Subcutaneous abdominal adipose tissue (tissue), 5 donors: ENCODE data around the gene SLAIN1.
"Not testable (repeated sequence)": the region's sequence is repeated elsewhere in the genome, so short reads cannot be mapped to it uniquely, and the experiment has no call there.

Experiments
- H3K27ac ChIP-seq: one replicate; pipeline ENCODE4 v1.7.0; 2013; ENCODE audit warnings: low read depth, mild to moderate bottlenecking, inconsistent platforms, low read length, moderate library complexity
- H3K27me3 ChIP-seq, 5 donors: one replicate each; pipeline ENCODE4 v1.7.0; 2013; ENCODE audit warnings: low read length in 5 of 5, inconsistent platforms in 1 of 5; ENCODE audit not compliant: control insufficient read depth in 5 of 5, insufficient read depth in 4 of 5
- H3K36me3 ChIP-seq, 5 donors: one replicate each; pipeline ENCODE4 v1.7.0; 2013; ENCODE audit warnings: low read length in 5 of 5; ENCODE audit not compliant: control insufficient read depth in 5 of 5, insufficient read depth in 5 of 5
- H3K4me1 ChIP-seq, 5 donors: one replicate each; pipeline ENCODE4 v1.7.0; 2013; ENCODE audit warnings: low read length in 5 of 5, mild to moderate bottlenecking in 3 of 5, moderate library complexity in 1 of 5; ENCODE audit not compliant: control insufficient read depth in 5 of 5, insufficient read depth in 5 of 5
- H3K4me3 ChIP-seq, 5 donors: one replicate each; pipeline ENCODE4 v1.7.0; 2013; ENCODE audit warnings: low read length in 5 of 5, low read depth in 1 of 5
- H3K9ac ChIP-seq, 5 donors: one replicate each; pipeline ENCODE4 v1.7.0; 2013; ENCODE audit warnings: low read length in 5 of 5, mild to moderate bottlenecking in 4 of 5, moderate library complexity in 3 of 5
- H3K9me3 ChIP-seq, 5 donors: one replicate each; pipeline ENCODE4 v1.7.0; 2013; ENCODE audit warnings: low read length in 5 of 5; ENCODE audit not compliant: control insufficient read depth in 5 of 5
- donor health status: healthy.
- donor health status: healthy.
- donor health status: healthy.
- donor health status: healthy.
- donor health status: healthy.

Gene SLAIN1

DNA sequence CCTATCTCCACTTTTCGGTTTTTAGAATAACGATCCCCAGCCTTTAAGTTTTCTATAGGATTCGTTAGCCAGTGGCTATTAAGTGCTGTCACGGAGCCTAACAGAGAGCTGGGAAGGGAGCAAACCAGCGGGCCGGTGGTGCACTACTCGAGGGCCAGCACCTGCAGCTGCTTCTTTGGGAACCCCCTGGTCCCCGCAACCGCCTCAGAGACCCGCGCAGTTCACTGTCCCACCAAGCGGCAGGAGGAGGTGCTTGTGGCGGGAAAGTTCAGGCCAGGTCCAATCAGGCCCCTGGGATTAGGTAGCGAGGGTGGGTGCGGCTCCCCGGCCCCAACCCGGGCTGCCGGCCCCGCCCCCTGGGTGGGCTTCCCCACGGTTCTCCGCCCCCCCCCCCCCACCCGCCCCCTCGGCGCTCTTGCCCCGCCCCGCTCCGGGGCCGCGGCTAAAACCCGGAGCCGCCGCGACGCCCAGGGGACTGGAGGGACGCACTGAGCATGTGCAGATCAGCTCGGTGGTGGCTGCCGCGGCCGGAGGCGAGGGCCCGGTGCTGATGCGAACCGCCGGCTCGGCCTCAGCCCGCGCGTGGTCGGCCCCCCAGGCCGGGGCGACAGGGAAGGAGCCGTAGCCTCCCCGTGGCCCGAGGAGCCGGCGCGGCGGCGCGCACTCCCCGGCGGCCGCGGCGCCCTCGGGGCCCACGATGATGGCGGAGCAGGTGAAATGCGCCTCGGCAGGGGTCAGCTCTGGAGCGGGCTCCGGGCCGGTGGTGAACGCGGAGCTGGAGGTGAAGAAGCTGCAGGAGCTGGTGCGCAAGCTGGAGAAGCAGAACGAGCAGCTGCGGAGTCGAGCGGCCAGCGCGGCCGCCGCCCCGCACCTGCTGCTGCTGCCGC lies at the start of gene SLAIN1:
Gene SLAIN1 (plus strand): TSS at position 471 of the 887 bp plus-strand sequence. CDS start 227 bp downstream, at position 698.
- Histone ChIP-seq H3K9me3 (no peaks in the 10 kb centered on the region), H3K27ac (no peak within 1 kb of the TSS), H3K4me3 (peak within 1 kb of the TSS; percentile 73 to 95 (median 85)), H3K36me3 (no peaks in the 10 kb centered on the region), H3K9ac (peak within 1 kb of the TSS in 2 of 5 donors; percentile 62 to 64), H3K27me3 (no peaks in the 10 kb centered on the region), H3K4me1 (peaks cover 0 to 18% (median 17%) of the 10 kb centered on the region in 5 donors)

DNA sequence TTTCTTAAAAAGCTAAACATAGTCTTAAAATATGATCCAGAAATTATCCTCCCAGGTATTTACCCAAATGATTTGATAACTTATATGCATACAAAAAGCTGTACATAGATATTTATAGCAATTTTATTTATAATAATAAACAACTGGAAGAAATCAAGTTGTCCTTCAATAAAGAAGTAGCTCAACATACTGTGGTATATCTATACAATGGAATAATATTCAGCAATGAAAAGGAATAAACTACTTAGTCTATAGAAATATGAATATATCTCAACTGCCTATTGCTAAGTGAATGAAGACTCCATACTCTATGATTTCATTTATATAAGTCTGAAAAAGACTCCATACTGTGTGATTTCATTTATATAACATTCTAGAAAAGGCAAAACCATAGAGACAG lies 47.1 kb upstream of the SLAIN1 start:
- Histone ChIP-seq H3K4me3 (no peak overlapping the region), H3K27me3 (no peaks in the 10 kb centered on the region), H3K4me1 (no peaks in the 10 kb centered on the region), H3K9me3 (peaks cover 0 to 11% (median 4%) of the 10 kb centered on the region in 5 donors), H3K27ac (no peak overlapping the region), H3K36me3 (no peaks in the 10 kb centered on the region), H3K9ac (no peak overlapping the region)

DNA sequence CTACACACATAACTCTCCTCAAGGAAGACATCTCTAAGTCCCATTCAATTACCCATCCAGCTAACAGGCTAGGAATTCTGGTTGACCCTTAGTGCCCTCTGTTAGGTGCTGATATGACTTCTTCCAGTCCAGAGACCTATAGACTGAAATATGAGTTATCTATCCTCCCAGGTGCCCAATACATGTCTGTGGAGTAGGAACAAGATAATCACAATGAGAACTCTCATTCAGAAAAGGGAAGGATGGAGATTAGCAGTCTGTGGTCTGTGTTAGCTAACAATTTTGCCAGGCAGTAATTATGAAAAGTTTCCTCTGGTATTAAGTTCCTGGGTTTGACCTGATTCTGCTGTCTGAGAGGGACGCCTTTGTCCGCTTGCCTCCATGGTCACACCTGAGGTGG lies 44.2 kb upstream of the SLAIN1 start:
- Histone ChIP-seq H3K9ac (no peak overlapping the region), H3K27ac (no peak overlapping the region), H3K27me3 (no peaks in the 10 kb centered on the region), H3K9me3 (peaks cover 0 to 14% (median 4%) of the 10 kb centered on the region in 5 donors), H3K4me3 (no peak overlapping the region), H3K4me1 (no peaks in the 10 kb centered on the region), H3K36me3 (no peaks in the 10 kb centered on the region)

DNA sequence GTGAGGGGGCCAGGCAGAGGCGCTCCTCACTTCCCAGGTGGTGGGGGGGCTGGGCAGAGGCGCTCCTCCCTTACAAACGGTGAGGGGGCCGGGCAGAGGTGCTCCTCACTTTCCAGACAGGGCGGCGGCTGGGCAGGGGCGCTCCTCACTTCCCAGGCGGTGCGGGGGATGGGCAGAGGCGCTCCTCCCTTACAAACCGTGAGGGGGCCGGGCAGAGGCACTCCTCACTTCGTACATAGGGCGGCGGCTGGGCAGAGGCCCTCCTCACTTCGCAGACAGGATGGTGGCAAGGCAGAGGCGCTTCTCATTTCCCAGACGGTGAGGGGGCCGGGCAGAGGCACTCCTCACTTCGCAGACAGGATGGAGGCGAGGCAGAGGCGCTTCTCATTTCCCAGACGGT lies 37.5 kb upstream of the SLAIN1 start:
- H3K27me3 ChIP-seq, H3K9ac ChIP-seq, H3K27ac ChIP-seq, H3K36me3 ChIP-seq, H3K4me1 ChIP-seq, H3K4me3 ChIP-seq, H3K9me3 ChIP-seq: not testable (repeated sequence)

DNA sequence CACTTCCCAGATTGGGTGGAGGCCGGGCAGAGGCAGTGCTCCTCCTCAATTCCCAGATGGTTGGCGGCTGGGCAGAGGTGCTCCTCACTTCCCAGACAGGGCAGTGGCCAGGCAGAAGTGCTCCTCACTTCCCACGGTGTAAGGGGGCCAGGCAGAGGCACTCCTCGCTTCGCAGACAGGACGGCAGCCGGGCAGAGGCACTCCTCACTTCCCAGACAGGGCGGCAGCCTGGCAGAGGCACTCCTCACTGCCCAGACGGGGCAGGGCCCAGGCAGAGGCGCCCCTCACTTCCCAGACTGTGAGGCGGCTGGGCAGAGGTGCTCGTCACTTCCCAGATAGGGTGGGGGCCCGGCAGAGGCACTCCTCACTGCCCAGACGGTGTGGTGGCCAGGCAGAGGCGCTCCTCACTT lies 36.6 kb upstream of the SLAIN1 start:
- Histone ChIP-seq H3K4me3 (no peak overlapping the region), H3K27me3 (no peaks in the 10 kb centered on the region), H3K9ac (no peak overlapping the region), H3K4me1 (no peaks in the 10 kb centered on the region), H3K9me3 (peaks cover 0 to 4% (median 0%) of the 10 kb centered on the region in 5 donors), H3K36me3 (no peaks in the 10 kb centered on the region), H3K27ac (no peak overlapping the region)

DNA sequence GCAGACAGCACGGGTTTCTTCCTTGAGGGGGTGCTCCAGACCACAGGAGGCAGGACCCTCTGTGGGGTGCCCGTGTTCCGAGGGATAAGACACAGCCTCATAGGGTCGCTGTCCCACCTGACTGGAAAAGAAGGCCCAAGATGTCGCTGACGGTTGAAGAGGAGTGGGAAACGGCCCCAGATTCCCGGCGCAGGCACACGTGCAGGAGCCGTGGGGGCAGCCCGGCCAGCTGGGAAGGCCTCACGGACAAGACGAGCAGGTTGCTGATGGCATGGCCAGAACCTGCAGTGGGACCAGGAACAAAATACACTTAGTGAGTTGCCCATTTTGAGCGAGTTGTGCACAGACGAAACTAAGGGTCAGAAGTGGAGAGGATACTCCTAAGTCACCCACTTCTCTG lies 35.2 kb upstream of the SLAIN1 start:
- H3K36me3 ChIP-seq, H3K4me1 ChIP-seq, H3K27ac ChIP-seq, H3K27me3 ChIP-seq, H3K9ac ChIP-seq, H3K9me3 ChIP-seq, H3K4me3 ChIP-seq: not testable (repeated sequence)

DNA sequence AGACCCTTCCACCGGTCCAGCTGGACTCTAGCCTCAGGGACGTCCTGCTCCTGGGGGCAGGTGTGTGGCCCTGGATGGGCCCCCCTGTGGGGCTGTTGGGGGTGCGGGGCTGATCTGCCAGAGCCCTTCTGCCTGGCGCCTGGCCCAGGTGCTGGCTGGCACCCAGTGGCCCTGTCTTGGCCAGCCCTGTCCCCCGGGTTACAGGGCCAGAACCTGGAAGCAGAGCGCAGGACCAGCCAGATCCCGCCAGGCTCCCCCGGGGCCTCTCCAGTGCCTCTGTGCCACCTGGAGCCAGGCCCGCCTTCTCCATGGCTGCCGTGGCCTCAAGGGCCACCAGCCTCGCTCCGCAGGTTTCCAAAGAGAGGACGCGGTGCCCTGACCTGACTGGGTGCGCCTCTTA lies 34.7 kb upstream of the SLAIN1 start:
- not testable (repeated sequence) for H3K9ac ChIP-seq, H3K4me3 ChIP-seq, H3K36me3 ChIP-seq, H3K9me3 ChIP-seq, H3K4me1 ChIP-seq, H3K27me3 ChIP-seq, H3K27ac ChIP-seq

DNA sequence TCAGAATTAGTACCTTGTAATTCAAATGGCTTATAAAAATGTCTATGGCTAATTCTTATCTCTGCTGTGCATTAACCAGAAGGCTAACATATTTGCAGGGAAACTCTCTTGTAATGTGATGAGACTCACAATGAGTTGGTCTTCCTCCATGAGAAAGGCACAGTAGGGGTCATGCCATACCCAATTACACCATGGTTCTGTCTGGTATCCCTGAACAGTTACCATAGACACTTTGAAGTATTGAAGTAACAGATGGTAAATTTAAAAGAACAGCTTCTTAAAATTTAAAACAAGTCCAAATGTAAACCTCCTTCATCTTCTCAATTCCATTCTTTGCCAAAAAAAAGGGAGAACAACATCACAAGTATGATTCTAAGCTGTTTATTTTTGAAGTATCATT lies 22.6 kb upstream of the SLAIN1 start:
- Histone ChIP-seq H3K9ac (no peak overlapping the region), H3K4me3 (no peak overlapping the region), H3K27ac (no peak overlapping the region), H3K27me3 (peaks cover 0 to 5% (median 0%) of the 10 kb centered on the region in 5 donors), H3K4me1 (no peaks in the 10 kb centered on the region), H3K36me3 (no peaks in the 10 kb centered on the region), H3K9me3 (peaks cover 0 to 6% (median 0%) of the 10 kb centered on the region in 5 donors)

DNA sequence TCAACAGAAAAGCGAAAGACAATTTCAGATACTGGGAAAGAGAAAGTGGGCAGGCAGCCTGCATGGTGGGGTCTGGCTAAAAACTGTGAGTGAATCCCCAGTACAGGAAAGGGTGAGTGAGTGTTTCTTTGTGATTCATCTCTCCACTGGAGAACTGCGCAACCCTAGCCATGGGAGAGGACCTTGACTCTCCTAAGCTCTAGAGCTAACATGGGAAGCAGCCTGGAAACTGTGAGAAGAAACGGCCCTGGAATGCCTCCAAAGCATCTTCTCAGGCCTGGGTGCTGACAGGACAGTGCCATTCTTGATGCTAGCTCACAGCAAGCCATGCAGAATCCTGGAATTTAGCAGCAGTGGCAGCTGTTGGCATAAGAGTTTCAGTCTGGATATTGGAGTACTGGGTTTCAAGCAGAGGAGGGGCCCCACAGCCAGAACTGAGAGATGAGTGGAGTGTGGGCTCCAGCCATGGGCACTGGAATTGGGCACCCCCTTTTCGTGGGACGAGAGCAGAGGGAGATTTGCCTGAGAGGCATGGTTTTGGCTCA lies 18.7 kb upstream of the SLAIN1 start:
- Histone ChIP-seq H3K9ac (no peak overlapping the region), H3K9me3 (peaks cover 0 to 6% (median 2%) of the 10 kb centered on the region in 5 donors), H3K27ac (no peak overlapping the region)

DNA sequence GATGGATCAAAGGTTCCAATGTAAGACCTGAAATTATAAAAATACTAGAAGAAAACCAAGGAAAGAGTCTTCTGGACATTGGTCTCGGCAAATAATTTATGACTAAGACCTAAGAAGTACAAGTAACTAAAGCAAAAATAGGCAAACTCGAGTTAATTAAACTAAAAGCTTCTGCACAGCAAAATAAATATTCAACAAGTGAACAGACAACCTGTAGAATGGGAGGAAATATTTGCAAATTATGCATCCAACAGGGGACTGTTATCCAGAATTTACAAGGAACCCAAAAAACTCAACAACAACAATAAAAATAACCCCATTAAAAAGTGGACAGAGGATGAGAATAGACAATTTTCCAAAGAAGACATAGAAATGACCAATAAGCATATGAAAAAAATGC lies 9.7 kb upstream of the SLAIN1 start:
- H3K4me1 ChIP-seq: no peaks in the 10 kb centered on the region
- no peak overlapping the region for H3K4me3 ChIP-seq
- no peaks in the 10 kb centered on the region for H3K36me3 ChIP-seq
- H3K27me3 ChIP-seq: no peaks in the 10 kb centered on the region
- no peak overlapping the region for H3K27ac ChIP-seq
- H3K9ac ChIP-seq: no peak overlapping the region
- peaks cover 0 to 9% (median 4%) of the 10 kb centered on the region in 5 donors for H3K9me3 ChIP-seq

More for the DNA sequence above, 18.7 kb upstream of the SLAIN1 start:
- Histone ChIP-seq H3K27me3 (peaks cover 0 to 5% (median 0%) of the 10 kb centered on the region in 5 donors), H3K4me1 (no peaks in the 10 kb centered on the region), H3K4me3 (no peak overlapping the region), H3K36me3 (no peaks in the 10 kb centered on the region)
